Renal cortex interstitium (tissue), 11 donors: Measurements from ENCODE around the gene ITPK1. TPM values are rescaled to one million over a fixed set of nuclear protein-coding genes. Genes with fewer than 3 reads are reported as not detected.

Experiments
- DNase-seq, 11 donors: peaks; one replicate each; pipeline ENCODE4 v3.0.0-alpha.2; 2013; ENCODE audit warnings: low read depth in 9 of 11, low spot score in 4 of 11; ENCODE audit errors: extremely low read depth in 1 of 11
- polyA plus RNA-seq, 3 donors: library from polyadenylated mRNA; unstranded; fragments of 120-200 nt; gene quantifications; one replicate each; pipeline ENCODE4 v1.2.1, GENCODE V29; 2013; ENCODE audit not compliant: insufficient read length in 3 of 3

Gene ITPK1
- polyA plus RNA-seq, 3 donors: 27.5 to 40.5 (median 33.0) TPM

- DNase-seq: no peak
Measured at GRCh38 chr14:92990456-92991430, 125.0 kb downstream of the ITPK1 start.

DNA sequence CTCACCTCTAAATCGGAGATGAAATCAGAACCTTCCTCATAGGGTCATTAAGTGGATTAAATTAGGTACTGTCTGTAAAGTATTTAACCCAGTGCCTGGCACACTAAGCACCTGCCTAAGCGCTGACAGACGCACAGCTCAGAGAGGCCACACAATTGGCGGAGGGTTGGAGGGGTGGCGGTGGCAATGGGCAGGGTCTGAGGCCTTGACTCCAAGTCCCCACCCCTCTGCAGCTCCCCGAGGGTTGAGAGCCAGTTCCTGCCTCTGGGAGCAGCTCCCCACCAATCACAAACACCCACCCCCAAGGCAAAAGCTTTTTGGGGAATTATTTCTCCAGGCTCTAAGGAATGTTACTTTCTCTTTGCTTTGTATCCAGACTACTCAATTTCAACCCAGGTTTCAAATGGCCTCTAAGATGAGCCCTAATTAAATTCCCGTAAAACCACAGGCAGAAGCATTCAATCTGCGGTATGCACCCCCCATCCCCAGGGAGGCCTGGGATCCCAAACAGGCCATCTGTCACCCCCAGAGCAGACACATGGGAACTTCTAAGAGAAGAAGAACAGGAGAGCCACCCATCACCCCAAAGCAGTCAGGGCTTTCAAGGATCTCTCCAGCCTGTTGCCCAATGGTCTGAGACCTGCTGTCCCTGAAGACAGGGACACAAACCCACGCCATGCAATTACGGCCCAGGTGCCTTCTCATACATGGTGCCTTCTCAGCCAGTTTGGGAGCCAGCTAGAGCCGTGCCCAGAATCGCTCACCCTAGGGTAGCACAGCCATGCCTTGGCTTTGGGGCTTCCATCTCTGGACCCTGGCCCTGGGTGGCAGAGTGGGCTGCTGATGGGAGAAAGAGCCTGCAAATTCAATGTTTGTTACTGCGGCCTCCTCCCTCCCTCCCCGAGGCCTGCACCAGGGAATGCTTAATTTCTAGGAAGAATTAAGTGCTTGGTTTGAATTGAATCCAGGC is 126.7 kb downstream of the ITPK1 start:
- DNase-seq: no peak

DNA sequence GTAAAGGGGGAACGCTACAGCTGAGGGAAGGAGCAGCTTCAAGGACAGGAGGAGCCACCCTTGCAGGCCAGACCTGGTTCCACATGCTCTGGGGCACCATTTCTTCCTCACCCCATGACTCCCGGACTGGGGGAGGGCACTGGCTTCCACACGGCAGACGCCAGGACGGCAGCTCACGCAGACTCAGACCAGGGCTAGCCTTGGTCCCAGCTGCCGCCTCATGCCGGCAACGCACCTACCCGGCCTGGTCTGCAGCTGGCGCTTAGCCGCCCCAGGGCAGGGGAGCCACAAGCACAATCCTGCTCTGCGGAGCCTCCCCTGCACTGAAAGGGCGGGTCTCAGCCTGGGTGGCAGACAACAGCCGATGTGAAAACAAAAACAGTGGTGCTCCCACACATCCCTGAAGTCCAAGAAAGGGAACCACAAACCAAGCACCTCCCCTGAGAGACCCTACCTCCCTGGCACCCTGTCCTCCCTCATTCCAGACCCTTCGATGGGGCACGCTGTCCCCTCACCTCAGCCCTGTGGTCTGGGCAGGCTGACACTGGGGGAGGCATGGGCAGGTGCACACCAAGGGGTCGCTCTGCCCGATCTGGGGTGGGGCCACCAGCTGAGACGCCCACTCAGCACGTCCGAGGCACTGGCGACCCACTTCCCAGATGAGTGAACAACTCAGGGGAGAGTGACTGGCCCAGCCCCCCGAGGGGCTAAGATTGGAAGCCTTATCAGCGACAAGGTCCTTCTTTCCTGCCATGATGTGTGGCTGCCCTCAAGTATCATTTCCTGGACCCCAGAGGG is 127.8 kb downstream of the ITPK1 start:
- DNase-seq: no peak

DNA sequence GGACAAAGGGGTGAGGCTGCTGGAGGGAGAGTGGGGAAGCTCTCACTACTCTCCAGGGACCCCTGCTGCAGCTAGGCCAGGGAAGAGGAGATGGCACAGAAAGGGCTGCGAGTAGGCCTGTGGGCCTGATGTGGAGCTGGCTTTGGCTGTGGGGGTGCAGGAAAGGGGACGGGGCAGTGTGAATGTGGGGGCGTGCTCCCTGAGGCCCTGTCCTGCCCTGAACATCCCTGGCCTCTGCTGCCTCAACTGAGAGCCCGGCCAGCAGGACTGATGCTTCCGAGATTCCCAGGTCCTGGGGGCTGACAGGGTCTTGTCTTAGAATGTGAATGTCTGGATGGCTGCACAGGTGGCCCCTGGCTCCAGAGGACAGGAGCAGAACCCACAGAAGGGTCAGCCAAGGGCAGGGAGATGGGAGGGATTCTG is 128.6 kb downstream of the ITPK1 start:
- no peak for DNase-seq

GRCh38 chr14:92986254-92987147 is 129.2 kb downstream of the ITPK1 start:
- DNase-seq: no peak

- no peak for DNase-seq
Measured at GRCh38 chr14:92985521-92985920, 130.2 kb downstream of the ITPK1 start.

DNA sequence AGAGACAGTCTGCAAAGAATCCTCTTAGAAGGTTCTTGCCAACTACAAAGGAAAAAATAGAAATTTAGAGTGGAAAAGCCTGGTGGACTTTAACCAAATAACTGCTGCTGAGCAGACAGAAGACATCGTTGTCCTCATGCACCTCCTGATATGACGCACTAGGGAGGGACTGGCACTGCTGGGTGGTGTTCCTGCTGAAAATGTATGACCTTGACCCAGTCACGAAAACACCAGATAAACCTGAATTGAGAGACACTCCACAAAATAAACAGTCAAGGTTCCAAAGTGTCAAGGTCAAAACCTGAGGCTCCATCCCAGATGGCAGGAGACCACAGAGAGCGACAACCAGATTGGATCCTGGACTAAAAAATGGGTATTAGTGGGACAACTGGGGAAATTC is 130.8 kb downstream of the ITPK1 start:
- no peak for DNase-seq

DNA sequence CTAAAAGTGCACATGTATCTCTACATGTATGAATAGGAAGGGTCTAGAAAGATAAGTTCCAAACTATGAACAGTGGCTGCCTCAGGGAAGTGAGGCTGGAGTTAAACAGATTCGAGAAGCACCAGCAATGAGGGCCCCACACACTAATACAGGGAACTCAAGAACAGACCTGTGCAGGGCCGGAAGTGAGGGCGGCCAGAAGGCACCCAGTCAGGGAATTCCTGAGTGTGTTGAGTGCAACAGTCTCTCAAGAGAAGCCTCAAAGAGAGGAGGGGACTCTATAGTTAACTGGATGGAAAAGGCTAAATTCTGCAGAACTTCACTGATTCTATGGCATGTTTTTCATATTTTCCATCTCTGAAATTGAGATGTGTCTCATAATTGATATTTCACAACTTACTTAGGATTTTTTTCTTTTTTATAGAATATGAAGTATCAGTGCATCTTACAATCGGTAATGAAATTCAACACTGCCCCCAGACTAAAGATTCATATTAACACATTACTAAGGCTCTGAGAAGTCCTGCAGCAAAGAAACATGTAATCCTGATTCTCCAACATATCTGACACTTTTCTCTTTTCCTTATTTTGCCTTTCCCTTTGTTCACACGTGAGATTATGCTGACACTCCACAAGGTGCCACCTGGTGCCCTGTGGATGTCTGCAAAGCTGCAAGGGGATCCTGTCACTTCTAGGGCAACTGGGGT is 131.5 kb downstream of the ITPK1 start:
- DNase-seq: no peak

GRCh38 chr14:92982956-92983355 is 132.8 kb downstream of the ITPK1 start:
- no peak for DNase-seq

DNA sequence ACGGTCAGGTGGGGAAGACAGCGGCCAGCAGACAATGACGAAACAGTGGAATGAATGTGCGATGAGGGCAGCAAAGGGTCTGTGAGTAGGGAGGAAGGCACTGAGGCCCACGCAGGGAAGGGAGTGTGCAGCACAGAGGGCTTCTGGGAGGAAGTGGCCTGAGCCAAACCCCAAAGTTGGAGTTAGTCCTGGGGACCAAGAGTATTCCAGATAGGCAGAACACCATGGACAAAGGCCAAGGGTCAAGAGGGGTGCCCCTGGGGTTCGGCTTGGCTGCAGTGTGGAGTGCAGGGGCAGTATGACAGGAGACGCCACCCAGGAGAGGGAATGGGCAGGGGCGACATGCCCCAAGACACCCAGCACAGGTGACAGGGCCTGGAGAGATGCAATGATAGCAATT is 134.0 kb downstream of the ITPK1 start:
- no peak for DNase-seq

DNA sequence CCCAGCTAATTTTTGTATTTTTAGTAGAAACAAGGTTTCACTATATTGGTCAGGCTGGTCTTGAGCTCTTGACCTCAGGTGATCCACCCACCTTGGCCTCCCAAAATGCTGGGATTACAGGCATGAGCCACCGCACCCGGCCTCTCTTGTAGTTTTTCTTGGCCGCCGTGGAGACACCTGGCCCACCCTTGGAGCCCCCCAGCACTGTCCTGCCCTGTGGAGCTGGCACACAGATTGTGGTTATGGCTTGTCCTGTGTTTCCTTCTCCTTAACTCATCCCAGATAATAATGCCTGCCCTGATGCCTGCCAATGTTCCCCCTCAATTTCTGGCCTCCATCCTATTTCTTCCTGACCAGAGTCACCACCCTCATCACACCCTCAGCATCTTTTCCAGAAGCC is 134.9 kb downstream of the ITPK1 start:
- DNase-seq: no peak

DNA sequence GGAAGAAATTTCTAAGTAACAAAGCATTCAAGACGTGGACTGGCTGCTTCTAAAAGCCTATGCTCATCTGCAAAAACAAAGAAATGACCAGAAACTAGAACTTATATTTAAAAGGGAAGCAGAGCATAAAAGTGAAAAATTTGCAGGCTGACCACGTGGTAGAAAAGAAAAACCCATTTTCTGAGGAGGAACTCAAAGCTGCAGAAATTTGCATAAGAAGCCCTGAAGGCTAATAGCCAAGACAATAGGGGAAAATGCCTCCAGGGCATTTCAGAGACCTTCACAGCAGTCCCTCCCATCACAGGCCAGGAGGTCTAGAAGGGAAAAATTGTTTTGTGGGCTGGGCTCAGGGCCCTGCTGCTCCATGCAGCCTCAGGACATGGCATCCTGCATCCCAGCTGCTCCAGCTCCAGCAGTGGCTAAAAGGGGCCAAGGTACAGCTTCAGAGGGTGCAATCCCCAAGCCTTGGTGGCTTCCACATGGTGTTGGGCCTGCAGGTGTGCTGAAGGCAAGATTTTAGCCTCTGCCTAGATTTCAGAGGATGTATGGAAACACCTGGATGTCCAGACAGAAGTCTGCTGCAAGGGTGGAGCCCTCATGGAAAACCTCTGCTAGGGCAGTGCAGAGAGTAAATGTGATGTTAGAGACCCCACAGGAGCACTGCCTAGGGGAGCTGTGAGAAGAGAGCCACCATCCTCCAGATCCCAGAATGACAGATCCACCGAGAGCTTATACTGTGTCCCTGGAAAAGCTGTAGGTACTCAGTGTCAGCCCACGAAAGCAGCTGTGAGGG is 137.3 kb downstream of the ITPK1 start:
- no peak for DNase-seq

DNA sequence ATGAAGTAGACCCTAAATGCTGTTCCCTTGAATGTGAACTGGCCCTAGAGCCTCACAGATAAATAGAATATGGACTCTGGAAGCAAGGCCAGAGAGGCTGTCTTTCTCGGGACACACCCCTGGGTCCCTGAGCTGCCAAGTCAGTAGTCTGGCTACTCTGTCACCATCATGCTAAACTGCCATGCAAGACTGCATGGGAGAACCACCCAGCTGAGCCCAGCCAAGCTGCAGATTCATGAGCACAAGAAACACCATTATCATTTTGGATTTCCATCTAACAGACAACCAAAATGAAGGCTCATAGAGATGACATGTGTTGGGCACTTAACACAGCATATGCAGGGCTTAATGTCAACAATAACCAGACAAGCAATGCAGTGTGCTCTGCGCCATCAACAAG is 139.5 kb downstream of the ITPK1 start:
- no peak for DNase-seq

- DNase-seq: no peak
Measured at GRCh38 chr14:92974541-92975345, 141.0 kb downstream of the ITPK1 start.

DNA sequence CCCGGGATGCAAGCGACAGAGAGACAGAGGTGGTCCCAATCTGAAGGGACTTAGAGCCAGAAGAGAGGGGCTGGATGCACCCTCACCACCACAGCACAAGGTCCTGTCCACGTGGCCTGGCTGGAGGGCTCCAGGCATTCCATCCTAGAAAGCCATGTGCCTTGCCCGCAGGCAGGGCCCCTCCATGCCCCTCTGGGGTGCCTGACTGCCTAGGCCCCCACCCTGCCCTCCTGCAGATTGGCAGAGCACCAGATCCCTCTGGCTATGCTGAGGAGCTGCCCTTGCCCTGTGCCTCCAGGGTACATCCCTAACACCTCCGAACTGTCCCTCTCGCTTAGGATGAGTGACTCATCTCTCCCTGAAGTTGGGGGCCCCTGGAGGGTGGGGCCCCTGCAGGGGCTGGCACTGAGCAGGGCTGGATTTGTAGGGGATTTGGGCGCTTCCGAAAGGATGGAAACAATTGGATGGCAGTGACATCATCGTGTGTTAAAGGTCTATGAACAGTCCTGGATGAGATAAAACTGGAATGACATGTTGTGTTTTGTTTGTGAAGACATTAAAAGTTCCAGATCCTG is 141.8 kb downstream of the ITPK1 start:
- no peak for DNase-seq
